ENCODE results near the gene ZNF804B.

The ZNF804B gene

DNA sequence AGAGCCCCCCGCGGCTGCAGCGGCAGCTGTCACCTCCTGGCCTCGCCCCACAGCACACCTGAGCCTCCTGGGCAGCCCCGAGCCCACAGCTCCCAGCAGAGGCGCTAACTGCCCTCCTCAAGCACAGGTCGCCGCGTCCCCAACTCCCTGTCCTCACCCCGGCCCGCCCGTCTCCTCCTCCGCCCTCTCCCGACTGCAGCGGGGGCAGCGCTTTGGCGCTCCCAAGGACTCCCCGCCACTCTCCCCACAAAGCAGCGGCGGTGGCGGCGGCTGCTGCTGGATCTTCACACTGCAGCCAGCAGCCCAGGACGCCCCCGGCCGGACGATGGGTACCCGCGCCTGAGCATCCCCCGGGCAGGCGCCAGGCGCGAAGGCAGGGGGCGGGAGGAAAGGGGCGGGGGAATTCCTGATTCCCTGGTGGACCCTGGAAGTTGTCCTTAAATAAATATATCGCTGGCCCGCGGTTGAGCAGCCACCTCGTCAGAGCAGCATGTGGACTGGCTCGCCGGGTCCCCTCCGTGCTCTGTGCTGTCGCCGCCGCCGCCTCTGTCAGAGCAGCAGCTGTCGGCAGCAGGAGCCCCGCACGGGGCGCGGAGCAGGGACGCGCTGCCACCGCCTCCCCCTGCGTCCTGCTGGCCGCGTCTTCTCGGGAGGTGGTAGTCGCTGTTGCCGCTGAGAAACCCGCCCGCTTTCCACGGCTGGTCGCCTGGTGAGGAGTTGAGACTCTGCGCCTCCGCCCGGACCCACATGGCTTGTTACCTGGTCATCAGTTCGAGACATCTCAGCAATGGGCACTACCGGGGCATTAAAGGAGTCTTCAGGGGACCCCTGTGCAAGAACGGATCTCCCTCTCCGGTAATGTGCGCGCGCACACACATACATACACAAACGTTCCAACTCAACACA is at the start of gene ZNF804B:
TSS of gene ZNF804B (plus strand) at position 471 of the 906 bp plus-strand sequence. CDS start at position 748, 277 bp downstream.
- no peak for DNase-seq

DNA sequence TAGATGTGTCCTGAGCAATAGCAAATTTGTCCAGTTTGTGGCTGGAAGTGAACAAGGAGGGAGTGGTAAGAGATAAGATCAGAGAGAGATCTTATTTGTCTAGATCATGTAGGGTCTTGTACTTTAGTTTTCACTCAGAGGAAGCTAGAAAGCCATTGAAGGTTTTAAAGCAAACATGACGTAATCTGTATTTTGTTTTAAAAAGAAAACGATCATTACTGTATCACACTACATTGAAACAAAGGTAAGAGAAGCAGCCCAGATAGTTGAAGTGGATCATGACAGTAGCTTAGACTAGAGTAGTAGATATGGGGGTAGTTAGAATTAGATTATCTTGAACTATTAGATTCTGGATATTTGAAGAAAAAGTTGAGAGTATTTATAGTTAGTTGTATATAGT is 23.6 kb upstream of the ZNF804B start:
- DNase-seq, result no peak

DNA sequence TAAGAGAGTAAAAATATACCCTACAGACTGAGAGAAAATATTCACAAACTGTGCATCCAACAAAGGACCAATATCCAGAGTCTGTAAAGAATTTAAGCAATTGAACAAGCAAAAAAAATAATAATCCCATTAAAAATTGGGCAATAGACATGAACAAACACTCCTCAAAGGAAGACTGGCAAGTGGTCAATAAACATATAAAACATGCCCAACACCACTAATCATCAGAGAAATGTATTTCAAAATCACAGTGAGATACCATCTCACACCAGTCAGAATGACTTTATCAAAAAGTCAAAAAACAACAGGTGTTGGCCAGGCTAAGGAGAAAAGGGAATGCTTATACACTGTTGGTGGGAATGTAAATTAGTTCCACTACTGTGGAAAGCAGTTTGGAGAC is 21.9 kb upstream of the ZNF804B start:
- DNase-seq, result no peak

GRCh38 chr7:88746126-88746525 is 13.4 kb upstream of the ZNF804B start:
- no peak for DNase-seq

- DNase-seq, result no peak
These were observed 2.7 kb upstream of the ZNF804B start for GRCh38 chr7:88756802-88757201.

DNA sequence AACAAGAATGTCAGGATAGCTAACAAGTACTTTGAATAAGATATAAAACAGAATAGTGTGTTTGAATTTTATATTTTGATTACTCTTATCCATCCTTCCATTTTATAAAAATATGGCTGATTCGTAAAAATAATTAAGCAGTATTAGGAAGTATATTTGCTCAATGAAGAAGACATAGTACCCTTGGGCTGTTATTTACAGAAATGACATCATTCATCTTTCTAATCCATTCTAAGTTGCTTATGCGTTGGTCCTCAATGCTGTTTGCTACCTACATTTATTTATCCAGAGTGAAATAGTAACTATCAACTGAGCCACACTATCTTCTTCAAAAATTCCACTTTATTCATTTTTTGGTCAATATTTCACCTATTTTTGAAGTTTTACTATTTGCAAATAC is 2.1 kb upstream of the ZNF804B start:
- no peak for DNase-seq

GRCh38 chr7:88758381-88759229 is 895 bp upstream of the ZNF804B start:
- DNase-seq, result no peak

DNA sequence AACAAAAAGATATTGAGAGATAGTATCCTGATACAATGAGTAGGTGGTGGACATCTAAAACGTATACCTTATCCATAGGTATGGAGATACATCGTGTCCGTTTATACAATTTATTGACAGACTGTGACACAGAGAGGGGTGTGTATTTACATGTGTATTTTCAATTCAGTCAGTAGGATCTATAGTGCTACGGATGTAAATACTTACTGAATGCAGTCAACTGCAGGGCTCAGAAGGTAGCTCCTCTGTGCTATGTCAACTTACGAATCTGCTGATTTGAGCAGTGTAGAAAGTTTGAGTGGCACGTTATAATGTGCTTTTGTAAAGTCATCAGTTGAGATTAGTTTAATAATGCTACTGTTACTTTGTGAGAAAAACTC is 626 bp downstream of the ZNF804B start:
- no peak for DNase-seq

- DNase-seq, result no peak
These were observed 2.3 kb downstream of the ZNF804B start for GRCh38 chr7:88761779-88762178.

- no peak for DNase-seq
These were observed 11.9 kb downstream of the ZNF804B start for GRCh38 chr7:88771417-88771816.

- DNase-seq, result no peak
These were observed 13.3 kb downstream of the ZNF804B start for GRCh38 chr7:88772776-88773175.

GRCh38 chr7:88775838-88776237 is 16.3 kb downstream of the ZNF804B start:
- DNase-seq, result no peak

- DNase-seq, result no peak
These were observed 28.3 kb downstream of the ZNF804B start for GRCh38 chr7:88787777-88788176.

GRCh38 chr7:88789480-88790064 is 30.1 kb downstream of the ZNF804B start:
- peak; percentile 12 for DNase-seq

GRCh38 chr7:88791891-88792290 is 32.4 kb downstream of the ZNF804B start:
- DNase-seq, result no peak

- DNase-seq, result no peak
These were observed 32.9 kb downstream of the ZNF804B start for GRCh38 chr7:88792361-88792760.

DNA sequence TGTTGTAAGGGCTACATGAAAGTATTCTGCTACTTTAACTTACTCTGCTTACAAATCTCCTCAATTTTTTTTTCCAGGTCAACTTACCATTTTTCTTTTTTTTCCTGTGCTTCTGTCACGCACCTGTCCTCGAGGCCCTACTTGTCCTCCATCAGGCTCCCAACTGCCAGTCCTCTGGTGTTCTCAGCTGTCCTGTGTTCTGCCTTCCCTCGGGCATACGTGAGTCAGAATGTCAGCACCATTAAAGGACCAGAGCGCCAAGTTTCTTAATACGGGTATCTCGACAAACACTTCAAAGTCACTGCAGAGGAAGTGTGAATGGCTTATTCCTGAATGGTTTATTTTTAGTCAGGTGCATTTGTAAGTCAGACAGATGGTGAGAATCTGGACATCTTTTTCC is 36.1 kb downstream of the ZNF804B start, which contains the start of gene TEX47:
TSS of gene TEX47 (minus strand) at position 185 of the 400 bp plus-strand sequence. CDS start 795 bp downstream, outside the sequence.
- no peak for DNase-seq

- no peak for DNase-seq
These were observed 41.5 kb downstream of the ZNF804B start for GRCh38 chr7:88801046-88801445.

- no peak for DNase-seq
These were observed 47.0 kb downstream of the ZNF804B start for GRCh38 chr7:88806280-88807037.

DNA sequence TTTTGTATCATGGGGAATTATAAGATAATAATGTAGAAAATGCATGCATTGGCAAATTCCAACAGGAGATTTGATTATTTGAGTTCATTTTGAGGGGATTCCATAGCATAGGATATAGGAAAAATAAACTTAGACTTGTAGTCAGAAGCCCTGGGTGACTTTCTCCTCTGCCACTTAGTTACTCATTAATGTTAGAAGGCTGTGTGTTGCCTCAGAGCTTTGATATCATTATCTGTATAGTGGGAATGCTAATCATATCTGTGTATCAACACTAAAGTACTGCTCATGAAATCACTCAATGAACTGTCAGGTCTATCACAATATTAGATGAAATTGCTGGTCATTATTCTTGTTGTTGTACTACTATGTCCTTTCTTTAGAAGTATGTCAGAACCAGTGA is 59.1 kb downstream of the ZNF804B start:
- DNase-seq, result no peak

GRCh38 chr7:88826222-88826621 is 66.7 kb downstream of the ZNF804B start:
- DNase-seq, result no peak

DNA sequence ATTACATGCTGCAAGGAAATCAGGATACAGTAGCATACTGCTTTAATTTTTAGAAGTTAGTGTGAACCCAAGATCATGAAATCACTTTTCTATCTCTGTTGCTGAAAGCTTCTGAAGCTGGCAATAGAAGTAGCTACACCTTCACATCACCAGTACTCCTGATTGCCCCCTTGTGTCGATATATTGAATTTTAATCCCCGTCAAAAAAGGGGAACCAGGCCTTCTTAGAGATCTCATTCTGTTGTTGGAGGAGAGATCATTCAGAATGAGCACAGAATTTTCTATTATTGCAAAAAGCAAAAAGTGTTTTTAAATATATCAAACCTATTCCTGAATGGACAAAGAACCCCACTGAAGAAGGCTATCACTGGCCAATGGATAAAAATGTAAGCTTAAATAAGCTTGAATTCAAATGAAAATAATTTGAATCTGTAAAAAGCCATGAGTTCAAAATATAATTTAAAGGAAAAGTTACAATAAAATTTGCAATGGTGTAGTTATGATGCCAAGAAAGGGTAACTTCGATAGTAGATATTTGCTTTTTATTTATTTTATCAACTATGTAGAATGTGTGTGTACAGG is 75.7 kb downstream of the ZNF804B start:
- DNase-seq, result no peak

All from CD4-positive, alpha-beta T cell treated with Interleukin-12 subunit alpha and Interleukin-12 subunit beta, for 1 hour (primary cell).